Inflammatory macrophage treated with lipopolysaccharide for 4 hours (primary cell): ENCODE measurements around the gene INTS15.
"Not testable (repeated sequence)": the region's sequence is repeated elsewhere in the genome, so short reads cannot be mapped to it uniquely, and the experiment has no call there.

Source experiments
- DNase-seq: peaks from one replicate; pipeline ENCODE4 v3.0.0-alpha.2; 2020

The INTS15 gene

DNA sequence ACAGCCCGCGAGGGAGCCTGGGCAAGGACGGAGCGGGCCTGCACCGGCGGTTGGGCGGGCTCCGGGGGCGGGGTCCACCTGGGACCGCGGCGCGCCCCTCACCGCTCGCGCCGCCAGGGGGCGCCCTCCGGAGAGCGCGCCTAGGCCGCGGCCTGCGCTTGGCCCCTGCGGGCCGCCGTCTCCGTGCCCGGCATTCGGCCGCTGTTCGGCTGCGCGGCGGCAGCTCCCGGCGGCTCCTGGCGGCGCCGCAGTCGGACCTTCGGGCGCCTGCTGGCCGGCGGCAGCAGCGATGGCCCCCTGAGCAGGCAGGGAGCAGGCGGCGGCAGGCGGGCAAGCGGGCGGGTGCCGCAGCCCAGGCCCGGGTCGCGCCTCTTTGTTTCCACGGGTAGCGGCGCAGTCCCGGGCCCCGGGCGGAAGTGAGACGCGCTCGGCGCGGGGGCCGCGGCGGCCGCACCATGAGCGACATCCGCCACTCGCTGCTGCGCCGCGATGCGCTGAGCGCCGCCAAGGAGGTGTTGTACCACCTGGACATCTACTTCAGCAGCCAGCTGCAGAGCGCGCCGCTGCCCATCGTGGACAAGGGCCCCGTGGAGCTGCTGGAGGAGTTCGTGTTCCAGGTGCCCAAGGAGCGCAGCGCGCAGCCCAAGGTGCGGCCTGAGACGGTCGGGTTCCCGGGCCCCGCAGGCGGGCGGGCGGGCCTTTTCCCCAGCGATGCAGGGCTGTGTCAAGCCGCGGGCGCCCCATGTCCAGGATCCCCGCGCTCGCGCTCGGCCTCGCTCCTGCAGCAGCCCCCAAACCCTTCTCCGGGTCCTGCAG, at the start of gene INTS15:
TSS of gene INTS15 (plus strand) at position 193 of the 816 bp plus-strand sequence. CDS start at position 456, 263 bp downstream.
- DNase-seq: peak; percentile 81

- DNase-seq: no peak
Measured at GRCh38 chr7:6542368-6542767, 47.5 kb upstream of the INTS15 start.

DNA sequence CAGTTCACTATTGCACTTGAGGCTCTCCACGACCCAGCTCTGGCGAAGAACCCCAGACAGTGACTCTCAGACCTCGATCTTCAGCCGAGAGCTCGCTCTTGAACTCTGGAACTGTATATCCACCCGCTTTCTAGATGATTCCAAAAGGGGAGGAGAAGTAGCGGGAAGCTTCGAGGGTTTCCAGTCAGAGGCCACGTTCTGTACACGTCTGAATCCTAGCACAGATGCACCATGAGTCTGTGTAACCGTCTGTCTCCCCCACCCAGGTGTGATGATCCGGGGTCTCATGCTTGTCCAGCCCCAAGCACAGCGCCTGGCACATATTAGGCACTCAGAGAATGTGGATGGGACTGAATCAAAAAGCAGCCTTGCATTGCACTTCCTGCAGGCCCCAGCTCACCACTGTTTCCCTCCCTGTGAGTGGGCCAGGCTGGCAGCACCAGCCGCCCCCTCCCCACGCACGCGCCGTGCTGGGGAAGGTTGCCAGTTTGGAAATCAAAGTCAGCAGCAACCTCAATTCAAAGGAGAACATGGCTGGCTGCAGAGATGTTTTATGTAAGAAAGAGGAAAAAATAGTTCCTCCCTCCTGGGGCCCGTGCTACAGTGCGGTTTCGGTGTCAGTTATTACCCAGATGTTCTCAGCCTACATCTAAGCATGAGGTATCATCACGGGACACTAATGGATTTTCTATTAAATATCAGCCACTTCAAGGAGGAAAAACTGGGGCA, 44.3 kb upstream of the INTS15 start:
- DNase-seq: peak; percentile 59

GRCh38 chr7:6546498-6547251, 43.1 kb upstream of the INTS15 start:
- DNase-seq: no peak

- no peak for DNase-seq
Measured at GRCh38 chr7:6547400-6547799, 42.4 kb upstream of the INTS15 start.

DNA sequence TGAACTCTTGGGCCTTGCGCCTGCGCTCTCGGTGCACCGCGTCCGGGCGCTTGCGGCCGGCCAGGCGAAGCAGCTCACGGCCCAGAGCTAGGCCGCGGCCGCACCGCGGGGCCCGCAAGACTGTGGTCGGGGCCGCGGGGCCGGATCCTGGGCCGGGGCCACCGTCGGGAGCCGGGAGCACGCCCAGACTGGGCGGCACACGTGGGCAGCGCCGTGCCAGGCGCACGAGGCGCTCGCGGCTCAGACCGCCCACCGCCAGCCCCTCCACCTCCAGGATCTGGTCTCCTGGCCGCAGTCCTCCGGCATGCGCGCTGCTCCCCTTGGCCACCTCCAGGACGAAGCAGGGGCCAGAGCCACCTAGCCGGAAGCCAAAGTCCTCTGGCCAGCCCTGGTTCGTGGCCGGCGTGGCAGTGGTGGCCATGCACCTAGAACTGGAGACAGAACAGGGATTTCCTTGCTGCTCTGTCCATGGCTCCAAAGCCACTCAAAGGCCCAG, 38.8 kb upstream of the INTS15 start, which contains the start of gene GRID2IP:
TSS of gene GRID2IP (minus strand) at position 446 of the 496 bp plus-strand sequence. CDS start at position 421, 25 bp downstream.
- DNase-seq: no peak

DNA sequence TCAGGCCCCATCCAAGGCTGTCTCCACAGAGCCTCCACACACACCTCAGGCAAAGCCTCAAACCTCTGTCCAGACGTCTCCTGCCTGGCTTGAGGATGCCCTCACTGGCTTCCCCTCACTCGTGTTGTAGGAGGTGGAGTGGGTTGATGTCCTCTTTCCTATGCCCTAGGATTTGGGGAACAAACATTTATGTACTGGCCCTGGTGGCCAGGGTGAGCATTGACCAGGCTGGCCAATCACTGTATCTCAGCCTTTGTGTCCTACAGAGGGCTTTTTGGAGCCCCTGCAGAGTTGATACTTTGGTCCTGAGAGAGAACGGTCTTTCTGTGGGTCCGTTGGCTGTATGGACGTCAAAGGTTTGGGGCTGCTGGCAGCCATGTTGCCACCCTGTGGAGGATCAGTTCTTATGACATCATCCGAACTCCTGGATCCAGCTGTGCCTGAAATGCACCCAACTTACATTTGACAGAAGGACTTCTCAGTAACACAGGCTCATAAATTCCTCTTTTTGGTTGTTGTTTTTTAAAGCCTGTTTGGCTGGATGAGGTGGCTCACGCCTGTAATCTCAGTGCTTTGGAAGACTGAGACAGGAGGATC, 36.3 kb upstream of the INTS15 start:
- peak; percentile 47 for DNase-seq

- no peak for DNase-seq
Measured at GRCh38 chr7:6554848-6555247, 35.0 kb upstream of the INTS15 start.

DNA sequence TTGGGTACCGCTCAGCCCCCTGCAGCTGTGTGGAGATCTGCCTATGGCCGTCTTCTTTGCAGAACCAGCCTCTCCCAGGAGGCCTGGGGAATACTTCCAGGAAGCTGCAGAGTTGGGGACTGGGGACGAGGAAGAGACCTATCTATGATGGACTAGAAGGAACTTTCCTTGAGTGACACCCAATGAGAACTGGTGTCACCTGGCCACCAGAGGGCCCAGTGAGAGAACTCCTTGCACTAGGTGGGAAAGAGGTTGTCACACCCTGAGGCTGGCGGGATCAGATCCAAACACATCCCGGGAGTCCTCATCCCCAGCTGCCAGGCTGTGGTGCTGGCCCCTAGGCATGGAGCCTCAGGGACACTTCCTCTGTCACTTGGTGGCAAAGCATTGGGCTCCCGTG, 33.6 kb upstream of the INTS15 start:
- DNase-seq: no peak

DNA sequence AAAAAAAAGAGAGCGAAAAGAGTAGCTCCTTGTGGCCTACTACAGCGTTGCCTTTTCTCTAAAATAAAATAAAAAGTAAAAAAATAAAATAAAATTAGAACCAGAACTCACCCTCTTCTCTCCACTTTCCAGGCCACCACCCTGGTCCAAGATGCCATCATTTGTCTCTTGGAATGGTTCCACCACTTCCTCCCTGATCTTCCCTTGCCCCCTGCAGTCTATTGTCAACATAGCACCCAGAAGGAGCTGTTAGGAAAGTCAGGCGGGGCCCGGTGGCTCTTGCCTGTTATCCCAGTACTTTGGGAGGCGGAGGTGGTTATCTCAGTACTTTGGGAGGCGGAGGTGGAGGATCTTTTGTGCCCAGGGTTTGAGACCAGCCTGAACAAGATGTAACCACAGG, 31.0 kb upstream of the INTS15 start:
- DNase-seq: peak; percentile 69

- no peak for DNase-seq
Measured at GRCh38 chr7:6559896-6560295, 29.9 kb upstream of the INTS15 start.

DNA sequence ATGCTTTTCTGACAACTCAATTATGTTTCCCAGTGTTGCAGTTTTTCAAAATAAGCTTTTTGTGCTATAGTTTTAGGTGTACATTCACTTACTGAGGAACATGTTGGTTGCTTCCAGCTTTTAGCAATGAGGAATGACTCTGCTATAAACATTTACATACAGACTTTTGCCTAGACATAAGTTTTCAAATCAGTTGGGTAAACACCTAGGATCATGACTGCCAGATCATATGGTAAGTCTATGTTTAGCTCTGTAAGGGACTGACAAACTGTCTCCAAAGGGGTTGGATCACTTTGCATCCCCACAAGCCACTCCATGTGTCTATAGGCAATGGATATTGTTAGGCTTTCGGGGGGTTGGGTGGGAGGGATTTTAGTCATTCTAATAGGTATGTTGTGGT, 27.7 kb upstream of the INTS15 start:
- peak; percentile 59 for DNase-seq

DNA sequence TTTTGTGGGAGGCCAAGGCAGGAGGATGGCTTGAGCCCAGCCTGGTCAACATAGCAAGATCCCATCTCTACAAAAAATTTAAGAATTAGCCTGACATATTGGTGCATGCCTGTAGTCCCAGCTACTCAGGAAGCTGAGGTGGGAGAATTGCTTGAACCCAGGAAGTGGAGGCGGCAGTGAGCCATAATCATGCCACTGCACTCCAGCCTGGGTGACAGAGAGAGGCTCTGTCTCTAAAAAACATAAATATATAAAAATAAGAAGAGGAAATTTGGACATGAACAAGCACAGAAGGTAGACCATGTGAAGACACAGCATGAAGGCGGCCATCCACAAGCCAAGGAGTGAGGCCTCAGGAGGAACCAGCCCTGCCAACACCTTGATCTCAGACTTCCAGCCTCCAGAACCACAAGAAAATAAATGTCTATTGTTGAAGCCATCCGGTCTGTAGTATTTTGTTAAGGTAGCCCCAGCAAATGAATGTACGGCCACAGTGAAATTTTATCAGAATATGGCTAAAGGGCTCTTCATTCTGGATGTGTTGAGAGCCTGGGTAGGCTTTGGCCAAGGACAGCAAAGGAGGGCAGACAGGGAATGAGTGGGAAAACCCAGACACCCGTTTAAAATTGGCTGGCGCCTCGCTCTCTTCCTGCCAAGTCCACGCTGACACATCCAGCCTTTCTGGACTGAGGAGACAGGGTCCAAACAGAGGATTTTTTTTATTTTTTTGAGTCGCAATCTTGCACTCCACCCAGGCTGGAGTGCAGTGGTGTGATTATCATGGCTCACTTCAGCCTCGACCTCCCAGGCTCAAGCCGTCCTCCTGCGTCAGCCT, 25.7 kb upstream of the INTS15 start:
- DNase-seq: peak; percentile 49

GRCh38 chr7:6565655-6566054, 24.2 kb upstream of the INTS15 start:
- DNase-seq: no peak

GRCh38 chr7:6567886-6568285, 21.9 kb upstream of the INTS15 start:
- DNase-seq: peak; percentile 59

GRCh38 chr7:6571160-6571779, 18.6 kb upstream of the INTS15 start:
- DNase-seq: peak; percentile 80

DNA sequence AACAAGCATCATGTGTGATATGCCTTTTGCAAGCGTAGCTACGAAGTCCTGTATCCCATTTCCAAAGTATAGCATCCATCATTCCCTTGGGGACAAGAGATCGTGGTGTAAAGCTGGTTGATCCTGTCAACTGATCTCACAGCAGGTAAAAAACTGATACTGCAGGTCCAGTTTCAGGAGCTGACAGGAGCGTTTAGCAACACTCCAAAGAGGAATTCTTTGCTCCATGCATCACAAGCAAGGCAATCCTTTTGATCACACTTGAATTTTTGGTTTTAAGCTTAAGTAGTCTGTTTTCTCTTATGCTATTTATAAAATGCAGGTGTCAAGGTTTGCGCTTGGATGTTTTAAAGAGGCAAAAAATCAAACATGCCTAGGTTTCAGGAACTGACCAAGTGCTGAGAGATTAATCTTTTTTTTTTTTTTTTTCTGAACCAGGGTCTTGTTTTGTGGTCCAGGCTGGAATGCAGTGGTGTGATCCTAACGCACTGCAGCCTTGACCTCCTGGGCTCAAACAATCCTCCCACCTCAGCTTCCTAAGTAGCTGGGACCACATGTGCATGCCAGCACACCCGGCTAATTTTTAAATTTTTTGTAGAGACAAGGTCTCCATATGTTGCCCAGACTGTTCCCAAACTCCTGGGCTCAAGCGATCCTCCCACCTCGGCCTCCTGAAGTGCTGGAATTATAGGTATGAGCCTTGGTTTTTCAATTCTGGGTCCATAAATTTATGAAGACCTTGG, 14.4 kb upstream of the INTS15 start:
- DNase-seq: no peak

DNA sequence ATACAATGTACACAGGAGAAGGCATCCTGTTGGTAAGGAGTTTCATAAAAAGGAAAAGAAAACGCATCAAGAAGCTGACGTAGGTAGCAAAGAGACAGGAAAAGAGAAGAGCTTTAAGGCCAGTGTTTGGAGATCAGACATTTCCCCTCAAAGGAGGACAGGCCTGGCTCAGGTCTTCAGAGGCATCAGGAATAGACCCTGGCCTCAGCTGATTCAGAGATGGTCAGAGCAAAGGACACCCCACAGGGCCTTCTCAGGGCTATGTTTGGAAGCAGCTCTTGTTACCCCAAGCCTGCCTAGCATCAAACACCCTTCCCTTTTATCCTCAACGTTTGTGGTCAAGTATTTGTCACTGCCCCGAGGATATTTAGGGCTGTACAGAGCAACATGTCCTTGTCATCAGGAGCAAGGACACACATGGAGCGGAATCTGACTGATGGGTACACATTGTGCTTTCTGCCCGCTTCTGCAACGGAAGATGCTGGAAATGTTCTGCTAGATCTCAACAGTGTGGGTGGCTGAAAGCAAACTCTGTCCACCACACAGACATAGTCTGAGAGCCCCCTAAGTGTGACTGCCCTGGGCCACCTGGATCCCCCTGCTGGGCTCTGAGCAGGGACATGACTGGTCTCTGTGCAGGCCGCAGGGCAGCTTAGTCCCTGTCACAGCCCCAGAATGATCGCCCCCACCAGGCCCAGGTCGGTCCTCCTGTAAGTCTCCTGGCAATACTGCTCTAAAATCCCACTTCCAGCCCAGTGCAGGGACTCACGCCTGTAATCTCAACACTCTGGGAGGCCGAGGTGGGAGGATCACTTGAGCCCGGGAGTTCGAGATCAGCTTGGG, 13.6 kb upstream of the INTS15 start:
- DNase-seq: no peak

DNA sequence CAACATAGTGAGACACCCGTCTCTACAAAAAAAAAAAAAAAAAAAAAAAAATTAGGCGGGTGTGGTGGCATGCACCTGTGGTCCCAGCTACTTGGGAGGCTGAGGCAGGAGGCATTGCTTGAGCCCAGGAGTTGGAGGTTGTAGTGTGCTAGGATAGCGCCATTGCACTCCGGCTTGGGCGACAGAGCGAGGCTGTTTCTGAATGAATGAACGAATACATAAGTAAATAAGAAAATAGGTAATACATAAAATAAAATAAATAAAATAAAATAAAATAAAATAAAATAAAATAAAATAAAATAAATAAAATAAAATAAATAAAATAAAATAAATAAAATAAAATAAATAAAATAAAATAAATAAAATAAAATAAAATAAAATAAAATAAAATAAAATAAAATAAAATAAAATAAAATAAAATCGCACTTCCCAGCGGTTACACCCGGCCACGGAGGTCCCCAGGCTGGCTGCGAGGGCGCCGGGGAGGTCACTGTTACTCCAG, 12.9 kb upstream of the INTS15 start:
- DNase-seq: not testable (repeated sequence)
